K562 (cell line): Measurements from ENCODE around the gene UBE2J2. TPM values are rescaled to one million over a fixed set of nuclear protein-coding genes. Genes with fewer than 3 reads are reported as not detected.

Experiments
- KLF13 ChIP-seq: fragments of 450-650 bp; IDR thresholded peaks from 2 replicates; pipeline ENCODE4 v1.6.1; 2016; ENCODE audit warnings: missing genetic modification characterization, low read depth, mild to moderate bottlenecking, missing compliant biosample characterization, moderate library complexity, borderline replicate concordance
- MAFG ChIP-seq: fragments of 450-650 bp; conservative IDR thresholded peaks from 2 replicates; pipeline ENCODE4 v1.6.1; 2016; ENCODE audit warnings: missing genetic modification characterization, missing compliant biosample characterization
- MAFK ChIP-seq: IDR thresholded peaks from 2 replicates; pipeline ENCODE4 v1.6.1; 2011; ENCODE audit warnings: low read length, improper control_type of control experiment
- MCM2 ChIP-seq: fragments of 450-650 bp; IDR thresholded peaks from 2 replicates; pipeline ENCODE4 v1.6.1; 2017; ENCODE audit warnings: low read depth, mild to moderate bottlenecking
- SPI1 ChIP-seq: IDR thresholded peaks from 2 replicates; pipeline ENCODE4 v1.6.1; 2011; ENCODE audit warnings: low read depth, low read length, control low read depth, borderline replicate concordance
- ZFP36 ChIP-seq: fragments of 150-350 bp; IDR thresholded peaks from 2 replicates; pipeline ENCODE4 v1.6.1; 2018; ENCODE audit warnings: low read length, low read depth; ENCODE audit not compliant: partially characterized antibody
- ZNF586 ChIP-seq: fragments of 450-650 bp; formaldehyde crosslinking; conservative IDR thresholded peaks from 2 replicates; pipeline ENCODE4 v1.4.0; 2020; ENCODE audit warnings: mild to moderate bottlenecking, moderate library complexity
- polyA plus RNA-seq, 8 experiments: library from polyadenylated mRNA; depleted of rRNA in 4 of 8; stranded (reverse) in 5 of 8; unstranded in 3 of 8; fragments of >200 nt; fragmentation: Nextera tagmentation in 2 of 8; fragmentation: Illumina TruSeq in 1 of 8; extraction: Ambion mirVana in 2 of 8; extraction: Trizol in 1 of 8; gene quantifications; 2 replicates each; pipeline versions ENCODE4 v1.2.1 to v1.2.3, GENCODE V29; 2011 to 2014; ENCODE audit warnings: inconsistent platforms in 1 of 8, missing spikeins in 1 of 8
- total RNA-seq, 7 experiments: library from RNA; depleted of rRNA in 6 of 7; stranded (reverse); fragments of >200 nt in 6 of 7; fragmentation: Illumina TruSeq in 2 of 7; extraction: Trizol in 2 of 7; gene quantifications; 2 replicates each; pipeline versions ENCODE4 v1.2.1 to v1.2.3, GENCODE V29; 2011 to 2021; ENCODE audit warnings: low replicate concordance in 1 of 7
- TF ChIP-seq, protein P1 (sequence below), 2 experiments: fragments of 450-650 bp; IDR thresholded peaks; 2 replicates each; pipeline ENCODE4 v1.6.1; 2016; ENCODE audit warnings: mild to moderate bottlenecking in 2 of 2, borderline replicate concordance in 1 of 2, low read depth in 1 of 2, moderate library complexity in 1 of 2
- TF ChIP-seq, protein P2 (sequence below), 2 experiments: fragments of 450-650 bp in 1 of 2; sonication (generic) in 1 of 2; formaldehyde crosslinking in 1 of 2; IDR thresholded peaks; 2 replicates each; pipeline versions ENCODE4 v1.7.1 to v1.9.0; 2016 to 2022; ENCODE audit warnings: inconsistent platforms in 1 of 2, mild to moderate bottlenecking in 1 of 2, missing genetic modification reagents in 1 of 2

Gene UBE2J2
- total and polyA plus RNA-seq, 9 of the 15 experiments (the other 6 are each of a cell fraction or from before 2014, with no cell fraction given): 0.93 to 112 (median 75.5) TPM

DNA sequence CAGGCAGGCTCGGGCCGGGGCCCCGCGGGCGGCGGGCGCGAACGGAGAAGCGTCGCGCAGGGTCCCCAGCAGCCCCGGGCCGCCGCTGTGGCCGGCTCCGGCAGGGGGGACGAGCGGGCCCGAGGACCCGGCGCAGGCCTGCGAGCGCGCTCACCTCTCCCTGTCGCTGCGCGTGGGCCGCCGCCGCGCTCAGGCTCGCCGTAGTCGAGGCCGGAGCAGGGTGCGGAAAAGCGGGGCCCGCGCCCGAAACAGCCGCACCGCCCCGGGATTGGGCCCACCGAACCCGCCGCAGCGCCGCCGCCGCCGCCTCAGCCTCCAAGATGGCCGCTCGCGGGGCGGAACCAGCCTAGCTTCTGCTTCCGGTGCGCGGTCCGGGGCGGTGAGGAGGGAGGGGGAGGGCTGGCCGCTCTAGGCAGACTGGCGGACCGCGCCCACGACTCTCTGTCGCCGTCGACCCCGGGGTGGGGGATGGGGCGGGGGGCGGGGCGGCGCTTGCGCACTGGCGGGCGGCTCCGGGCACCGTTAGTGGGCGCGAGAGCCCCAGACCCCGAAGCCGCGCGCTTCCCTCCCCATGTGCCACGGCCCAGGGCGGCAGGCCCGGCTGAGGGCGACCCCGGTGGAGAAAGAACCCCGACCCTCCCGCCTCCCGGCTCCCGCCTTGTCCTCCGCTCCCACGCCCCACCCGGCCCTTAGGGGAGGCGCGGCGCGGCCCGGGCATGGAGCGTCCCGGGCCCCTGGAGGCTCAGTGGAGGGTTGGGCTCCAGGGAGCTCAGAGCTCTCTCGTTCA is at the start of gene UBE2J2 (continued):
- TF ChIP-seq, protein P1, sequence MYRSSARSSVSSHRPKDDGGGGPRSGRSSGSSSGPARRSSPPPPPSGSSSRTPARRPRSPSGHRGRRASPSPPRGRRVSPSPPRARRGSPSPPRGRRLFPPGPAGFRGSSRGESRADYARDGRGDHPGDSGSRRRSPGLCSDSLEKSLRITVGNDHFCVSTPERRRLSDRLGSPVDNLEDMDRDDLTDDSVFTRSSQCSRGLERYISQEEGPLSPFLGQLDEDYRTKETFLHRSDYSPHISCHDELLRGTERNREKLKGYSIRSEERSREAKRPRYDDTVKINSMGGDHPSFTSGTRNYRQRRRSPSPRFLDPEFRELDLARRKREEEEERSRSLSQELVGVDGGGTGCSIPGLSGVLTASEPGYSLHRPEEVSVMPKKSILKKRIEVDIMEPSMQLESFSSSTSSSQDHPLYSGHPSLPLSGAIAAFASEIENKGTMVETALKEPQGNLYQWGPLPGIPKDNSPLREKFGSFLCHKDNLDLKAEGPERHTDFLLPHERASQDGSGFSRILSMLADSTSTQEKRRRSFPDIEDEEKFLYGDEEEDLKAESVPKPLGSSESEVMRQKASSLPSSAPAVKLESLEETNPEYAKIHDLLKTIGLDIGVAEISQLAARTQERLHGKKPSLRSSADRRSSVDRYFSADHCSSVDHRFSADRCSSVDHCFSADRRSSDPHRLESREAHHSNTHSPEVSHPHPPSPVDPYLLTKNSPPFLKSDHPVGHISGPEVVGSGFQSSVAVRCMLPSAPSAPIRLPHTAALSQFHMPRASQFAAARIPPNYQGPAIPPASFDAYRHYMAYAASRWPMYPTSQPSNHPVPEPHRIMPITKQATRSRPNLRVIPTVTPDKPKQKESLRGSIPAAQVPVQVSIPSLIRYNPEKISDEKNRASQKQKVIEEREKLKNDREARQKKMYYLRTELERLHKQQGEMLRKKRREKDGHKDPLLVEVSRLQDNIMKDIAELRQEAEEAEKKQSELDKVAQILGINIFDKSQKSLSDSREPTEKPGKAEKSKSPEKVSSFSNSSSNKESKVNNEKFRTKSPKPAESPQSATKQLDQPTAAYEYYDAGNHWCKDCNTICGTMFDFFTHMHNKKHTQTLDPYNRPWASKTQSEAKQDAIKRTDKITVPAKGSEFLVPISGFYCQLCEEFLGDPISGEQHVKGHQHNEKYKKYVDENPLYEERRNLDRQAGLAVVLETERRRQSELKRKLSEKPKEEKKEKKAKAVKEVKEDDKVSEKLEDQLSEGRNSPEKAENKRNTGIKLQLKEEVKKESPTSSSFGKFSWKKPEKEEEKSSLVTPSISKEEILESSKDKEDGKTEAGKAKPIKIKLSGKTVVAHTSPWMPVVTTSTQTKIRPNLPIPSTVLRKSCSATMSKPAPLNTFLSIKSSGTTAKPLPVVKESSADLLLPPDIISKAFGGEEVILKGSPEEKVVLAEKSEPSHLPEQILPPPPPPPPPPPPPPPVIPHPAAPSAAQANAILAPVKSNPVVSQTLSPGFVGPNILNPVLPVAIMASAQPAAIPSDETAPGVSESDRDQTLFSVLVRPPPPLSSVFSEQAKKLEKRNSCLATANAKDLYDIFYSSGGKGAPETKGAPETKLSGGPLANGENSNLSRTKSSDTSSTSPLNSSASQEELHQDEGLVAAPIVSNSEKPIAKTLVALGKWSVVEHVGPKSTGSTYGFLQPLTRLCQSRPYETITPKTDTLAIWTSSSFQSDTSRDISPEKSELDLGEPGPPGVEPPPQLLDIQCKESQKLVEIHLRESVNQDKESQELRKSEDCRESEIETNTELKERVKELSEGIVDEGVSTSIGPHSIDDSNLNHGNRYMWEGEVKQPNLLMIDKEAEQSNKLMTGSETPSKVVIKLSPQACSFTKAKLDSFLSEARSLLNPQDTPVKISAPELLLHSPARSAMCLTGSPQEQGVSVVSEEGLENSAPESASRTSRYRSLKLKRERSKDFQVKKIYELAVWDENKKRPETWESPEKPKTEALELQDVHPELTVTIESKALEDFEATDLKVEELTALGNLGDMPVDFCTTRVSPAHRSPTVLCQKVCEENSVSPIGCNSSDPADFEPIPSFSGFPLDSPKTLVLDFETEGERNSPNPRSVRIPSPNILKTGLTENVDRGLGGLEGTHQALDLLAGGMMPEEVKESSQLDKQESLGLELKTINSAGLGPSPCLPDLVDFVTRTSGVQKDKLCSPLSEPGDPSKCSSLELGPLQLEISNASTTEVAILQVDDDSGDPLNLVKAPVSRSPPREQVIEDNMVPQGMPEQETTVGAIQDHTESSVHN (IDR thresholded peaks at IDR 0.05; ENCODE audit: borderline replicate concordance in 1 of 2, low read depth in 1 of 2): no peak
- TF ChIP-seq MCM2 (no peak), KLF13 (tag) (no peak), SPI1 (no peak), ZNF586 (CRISPR knock-in tag) (no peak), ZFP36 (no peak), MAFG (tag) (no peak), MAFK (no peak)
- TF ChIP-seq, protein P2, sequence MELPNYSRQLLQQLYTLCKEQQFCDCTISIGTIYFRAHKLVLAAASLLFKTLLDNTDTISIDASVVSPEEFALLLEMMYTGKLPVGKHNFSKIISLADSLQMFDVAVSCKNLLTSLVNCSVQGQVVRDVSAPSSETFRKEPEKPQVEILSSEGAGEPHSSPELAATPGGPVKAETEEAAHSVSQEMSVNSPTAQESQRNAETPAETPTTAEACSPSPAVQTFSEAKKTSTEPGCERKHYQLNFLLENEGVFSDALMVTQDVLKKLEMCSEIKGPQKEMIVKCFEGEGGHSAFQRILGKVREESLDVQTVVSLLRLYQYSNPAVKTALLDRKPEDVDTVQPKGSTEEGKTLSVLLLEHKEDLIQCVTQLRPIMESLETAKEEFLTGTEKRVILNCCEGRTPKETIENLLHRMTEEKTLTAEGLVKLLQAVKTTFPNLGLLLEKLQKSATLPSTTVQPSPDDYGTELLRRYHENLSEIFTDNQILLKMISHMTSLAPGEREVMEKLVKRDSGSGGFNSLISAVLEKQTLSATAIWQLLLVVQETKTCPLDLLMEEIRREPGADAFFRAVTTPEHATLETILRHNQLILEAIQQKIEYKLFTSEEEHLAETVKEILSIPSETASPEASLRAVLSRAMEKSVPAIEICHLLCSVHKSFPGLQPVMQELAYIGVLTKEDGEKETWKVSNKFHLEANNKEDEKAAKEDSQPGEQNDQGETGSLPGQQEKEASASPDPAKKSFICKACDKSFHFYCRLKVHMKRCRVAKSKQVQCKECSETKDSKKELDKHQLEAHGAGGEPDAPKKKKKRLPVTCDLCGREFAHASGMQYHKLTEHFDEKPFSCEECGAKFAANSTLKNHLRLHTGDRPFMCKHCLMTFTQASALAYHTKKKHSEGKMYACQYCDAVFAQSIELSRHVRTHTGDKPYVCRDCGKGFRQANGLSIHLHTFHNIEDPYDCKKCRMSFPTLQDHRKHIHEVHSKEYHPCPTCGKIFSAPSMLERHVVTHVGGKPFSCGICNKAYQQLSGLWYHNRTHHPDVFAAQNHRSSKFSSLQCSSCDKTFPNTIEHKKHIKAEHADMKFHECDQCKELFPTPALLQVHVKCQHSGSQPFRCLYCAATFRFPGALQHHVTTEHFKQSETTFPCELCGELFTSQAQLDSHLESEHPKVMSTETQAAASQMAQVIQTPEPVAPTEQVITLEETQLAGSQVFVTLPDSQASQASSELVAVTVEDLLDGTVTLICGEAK (IDR thresholded peaks at IDR 0.05): peak; percentile 95
- TF ChIP-seq, protein P2 (CRISPR knock-in tag; IDR thresholded peaks at IDR 0.05): no peak
